Psoas muscle (tissue), 8 donors: ENCODE measurements around the gene TRAF2. TPM values are rescaled to one million over a fixed set of nuclear protein-coding genes. Genes with fewer than 3 reads are reported as not detected.
A peak's percentile ranks its signal among the peaks of the same experiment; 100 is the strongest.

Source experiments
- ATAC-seq, 4 donors: fragments of 200-7000 bp; cut with Tn5 transposase; one replicate each; pipeline ENCODE4 v1.9.1; 2020; ENCODE audit warnings: moderate library complexity in 3 of 4, mild to moderate bottlenecking in 2 of 4
- DNase-seq, 2 donors: peaks; one replicate each; pipeline ENCODE4 v3.0.0-alpha.2; 2020
- H3K27ac ChIP-seq: fragments of 200-600 bp; one replicate; pipeline ENCODE4 v1.8.0; 2022
- H3K27me3 ChIP-seq, 3 donors: fragments of 200-600 bp in 1 of 3; one replicate each; pipeline versions ENCODE4 v1.6.1 to v1.8.0; 2013 to 2022; ENCODE audit warnings: low read length in 2 of 3, mild to moderate bottlenecking in 2 of 3, moderate library complexity in 1 of 3; ENCODE audit not compliant: insufficient read depth in 3 of 3
- H3K36me3 ChIP-seq, 2 donors: fragments of 200-600 bp in 1 of 2; one replicate each; pipeline versions ENCODE4 v1.6.1 to v1.8.0; 2013 to 2022; ENCODE audit warnings: low read depth in 1 of 2, mild to moderate bottlenecking in 1 of 2, moderate library complexity in 1 of 2; ENCODE audit not compliant: insufficient read depth in 1 of 2
- H3K4me1 ChIP-seq: fragments of 200-600 bp; one replicate; pipeline ENCODE4 v1.8.0; 2022
- H3K4me3 ChIP-seq: fragments of 200-600 bp; one replicate; pipeline ENCODE4 v1.8.0; 2022; ENCODE audit warnings: mild to moderate bottlenecking
- H3K9me3 ChIP-seq: fragments of 200-600 bp; one replicate; pipeline ENCODE4 v1.8.0; 2022
- CTCF ChIP-seq: fragments of 200-600 bp; IDR thresholded peaks from one replicate; pipeline ENCODE4 v1.8.0; 2022; ENCODE audit warnings: antibody characterized with exemption
- WGBS, 3 donors: extraction: QIAGEN DNeasy Blood & Tissue Kit; methylation state at CpG; one replicate each; pipeline versions ENCODE4 v1.1.6 to v1.1.7; 2013; 5-methylcytosine and 5-hydroxymethylcytosine counted together
- intact Hi-C, 2 donors: fragments of 100-400 bp; cut with DNase I; formaldehyde crosslinking; loops; one replicate each; pipeline versions ENCODE4 v1.11.0 to v1.14.2; 2022
- polyA plus RNA-seq, 3 donors: library from polyadenylated mRNA; stranded (reverse); fragments of 200-250 nt; gene quantifications; one replicate each; pipeline ENCODE4 v1.2.3, GENCODE V29; 2013
- total RNA-seq, 4 donors: library from RNA; stranded (reverse); fragmentation: NEBNext Ultra II Directional in 2 of 4; extraction: Animal tissue kit (Norgen Biotek cat#: 25700) in 2 of 4; gene quantifications; one replicate each; pipeline versions ENCODE4 v1.2.1 to v1.2.4, GENCODE V29; 2021 to 2023
- donor health status: healthy with polysubstance abuse.
- donor health status: DM: no; HTN: no; CAD: no; lungs with moderate emphysema.
- donor health status: Bipolar disorder and iron deficiency.
- donor health status: healthy.
- donor health status: DM: yes; HTN: yes; CAD: no.
- donor health status: DM: no; HTN: no; CAD: no.
- donor health status: DM: no; HTN: no; CAD: no.
- donor health status: DM: yes; HTN: yes; CAD: no.

Gene TRAF2
- total and polyA plus RNA-seq, 7 donors = 5.4 to 15.9 (median 10.3) TPM

- H3K4me3 ChIP-seq = peak overlapping the region; percentile 81
- H3K4me1 ChIP-seq = peaks cover 26% of the 10 kb centered on the region
- no peak for ATAC-seq
- H3K9me3 ChIP-seq = no peaks in the 10 kb centered on the region
- DNase-seq = peak; percentile 21 to 58
- peak overlapping the region; percentile 91 for H3K27ac ChIP-seq
- intact Hi-C loops = loop anchor here in 1 of 2 donors (5.0 kb wide), 1 partner anchor 76 kb away; no protein-coding TSS in a partner anchor
- peaks cover 0 to 9% (median 6%) of the 10 kb centered on the region in 3 donors for H3K27me3 ChIP-seq
- H3K36me3 ChIP-seq = peaks cover 0 to 21% of the 10 kb centered on the region in 2 donors
- WGBS, 3 donors = 73 to 80% (median 76%) methylated on average over 23 of the region's 23 CpGs
- no peak for TF ChIP-seq CTCF
These were observed 35.2 kb upstream of the TRAF2 start for GRCh38 chr9:136850866-136851775.

- WGBS, 3 donors = 40 to 51% (median 45%) methylated on average over 16 to 23 of the region's 23 CpGs
- TF ChIP-seq CTCF = no peak
- H3K9me3 ChIP-seq = no peaks in the 10 kb centered on the region
- no peak within 1 kb of the TSS for H3K4me3 ChIP-seq
- H3K36me3 ChIP-seq = peaks cover 0 to 21% of the 10 kb centered on the region in 2 donors
- intact Hi-C loops = loop anchor here in 1 of 2 donors (5.0 kb wide), 1 partner anchor 75 kb away; no protein-coding TSS in a partner anchor
- peak in 1 of 2 donors; percentile 67 for DNase-seq
- peak within 1 kb of the TSS; percentile 91 for H3K27ac ChIP-seq
- H3K4me1 ChIP-seq = peaks cover 26% of the 10 kb centered on the region
- peak in 1 of 4 donors; percentile 11 for ATAC-seq
- peaks cover 0 to 2% (median 0%) of the 10 kb centered on the region in 3 donors for H3K27me3 ChIP-seq
These were observed 34.2 kb upstream of the TRAF2 start, which contains the start of gene MAMDC4 for GRCh38 chr9:136851941-136852663. Gene MAMDC4, plus strand, starts transcription at chr9:136852346. Its CDS starts 71 bp downstream, at chr9:136852417.

GRCh38 chr9:136852664-136853595, 33.4 kb upstream of the TRAF2 start:
- DNase-seq (peak in 1 of 2 donors; percentile 61), ATAC-seq (no peak)
- no peak for TF ChIP-seq CTCF
- H3K27me3 ChIP-seq = no peaks in the 10 kb centered on the region
- no peak overlapping the region for H3K4me3 ChIP-seq
- no peaks in the 10 kb centered on the region for H3K9me3 ChIP-seq
- 82 to 88% (median 83%) methylated on average over 26 to 29 of the region's 29 CpGs for WGBS, 3 donors
- peaks cover 0 to 21% of the 10 kb centered on the region in 2 donors for H3K36me3 ChIP-seq
- H3K27ac ChIP-seq = no peak overlapping the region
- peaks cover 26% of the 10 kb centered on the region for H3K4me1 ChIP-seq
- intact Hi-C loops = loop anchor here in 1 of 2 donors (5.0 kb wide), 1 partner anchor 74 kb away; no protein-coding TSS in a partner anchor

DNA sequence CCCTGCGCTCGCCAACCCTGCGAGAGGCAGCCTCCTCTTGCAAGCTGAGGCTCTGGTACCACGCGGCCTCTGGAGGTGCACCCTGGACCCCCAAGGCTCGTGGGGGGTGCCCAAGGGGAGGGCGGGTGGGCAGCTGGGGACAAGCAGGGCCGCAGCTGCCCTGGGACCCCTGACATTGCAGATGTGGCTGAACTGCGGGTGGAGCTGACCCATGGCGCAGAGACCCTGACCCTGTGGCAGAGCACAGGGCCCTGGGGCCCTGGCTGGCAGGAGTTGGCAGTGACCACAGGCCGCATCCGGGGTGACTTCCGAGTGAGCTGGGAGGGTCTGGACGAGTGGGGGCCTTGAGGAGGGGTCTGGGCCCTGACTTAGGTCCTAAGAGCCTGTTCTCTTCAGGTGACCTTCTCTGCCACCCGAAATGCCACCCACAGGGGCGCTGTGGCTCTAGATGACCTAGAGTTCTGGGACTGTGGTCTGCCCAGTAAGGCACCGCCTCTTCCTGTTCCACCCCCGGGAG, 32.7 kb upstream of the TRAF2 start:
- H3K36me3 ChIP-seq = peaks cover 0 to 21% of the 10 kb centered on the region in 2 donors
- H3K4me1 ChIP-seq = peaks cover 33% of the 10 kb centered on the region
- H3K9me3 ChIP-seq = no peaks in the 10 kb centered on the region
- intact Hi-C loops = loop anchor here in 1 of 2 donors (5.0 kb wide), 1 partner anchor 74 kb away; no protein-coding TSS in a partner anchor
- H3K4me3 ChIP-seq = no peak overlapping the region
- no peak overlapping the region for H3K27ac ChIP-seq
- DNase-seq = peak in 1 of 2 donors; percentile 54
- no peaks in the 10 kb centered on the region for H3K27me3 ChIP-seq
- no peak for ATAC-seq
- TF ChIP-seq CTCF = no peak
- WGBS, 3 donors = 85 to 88% (median 88%) methylated on average over 16 to 18 of the region's 18 CpGs
